GM12873 (cell line): ENCODE measurements around the gene POLR2E.

Experiments used
- TF ChIP-seq, protein P1 (sequence below): IDR thresholded peaks from 2 replicates; pipeline ENCODE4 v1.5.1; 2012; ENCODE audit warnings: low read depth, mild to moderate bottlenecking, moderate library complexity, low read length, control low read depth; ENCODE audit not compliant: insufficient read depth; ENCODE audit errors: missing control alignments

The POLR2E gene

DNA sequence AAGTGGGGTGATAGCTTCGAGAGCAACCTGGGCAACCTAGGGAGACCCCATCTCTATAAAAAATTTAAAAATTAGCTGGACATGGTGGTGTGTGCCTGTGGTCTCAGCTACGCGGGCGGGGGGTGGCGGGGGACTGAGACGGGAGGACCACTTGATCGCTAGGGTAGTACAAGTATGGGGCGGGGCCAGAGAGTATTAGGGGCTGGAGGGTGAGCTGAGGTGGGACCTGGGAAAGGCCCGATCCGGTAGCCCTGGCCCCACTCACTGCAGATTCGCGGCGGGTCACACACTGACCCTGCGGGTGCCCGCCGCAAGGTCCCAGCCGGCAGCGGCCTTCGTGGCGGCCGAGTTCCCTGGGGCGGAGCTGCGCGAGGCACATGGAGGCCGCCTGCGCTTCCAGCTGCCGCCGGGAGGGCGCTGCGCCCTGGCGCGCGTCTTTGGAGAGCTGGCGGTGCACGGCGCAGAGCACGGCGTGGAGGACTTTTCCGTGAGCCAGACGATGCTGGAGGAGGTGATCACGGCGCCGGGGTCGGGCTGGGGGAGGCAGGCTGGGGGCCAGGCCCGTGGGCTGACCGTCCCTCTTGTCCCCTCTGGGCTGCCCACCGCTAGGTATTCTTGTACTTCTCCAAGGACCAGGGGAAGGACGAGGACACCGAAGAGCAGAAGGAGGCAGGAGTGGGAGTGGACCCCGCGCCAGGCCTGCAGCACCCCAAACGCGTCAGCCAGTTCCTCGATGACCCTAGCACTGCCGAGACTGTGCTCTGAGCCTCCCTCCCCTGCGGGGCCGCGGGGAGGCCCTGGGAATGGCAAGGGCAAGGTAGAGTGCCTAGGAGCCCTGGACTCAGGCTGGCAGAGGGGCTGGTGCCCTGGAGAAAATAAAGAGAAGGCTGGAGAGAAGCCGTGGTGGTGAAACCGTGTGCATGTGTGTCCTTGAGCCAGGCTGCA is 30.2 kb downstream of the POLR2E start:
- TF ChIP-seq, protein P1, sequence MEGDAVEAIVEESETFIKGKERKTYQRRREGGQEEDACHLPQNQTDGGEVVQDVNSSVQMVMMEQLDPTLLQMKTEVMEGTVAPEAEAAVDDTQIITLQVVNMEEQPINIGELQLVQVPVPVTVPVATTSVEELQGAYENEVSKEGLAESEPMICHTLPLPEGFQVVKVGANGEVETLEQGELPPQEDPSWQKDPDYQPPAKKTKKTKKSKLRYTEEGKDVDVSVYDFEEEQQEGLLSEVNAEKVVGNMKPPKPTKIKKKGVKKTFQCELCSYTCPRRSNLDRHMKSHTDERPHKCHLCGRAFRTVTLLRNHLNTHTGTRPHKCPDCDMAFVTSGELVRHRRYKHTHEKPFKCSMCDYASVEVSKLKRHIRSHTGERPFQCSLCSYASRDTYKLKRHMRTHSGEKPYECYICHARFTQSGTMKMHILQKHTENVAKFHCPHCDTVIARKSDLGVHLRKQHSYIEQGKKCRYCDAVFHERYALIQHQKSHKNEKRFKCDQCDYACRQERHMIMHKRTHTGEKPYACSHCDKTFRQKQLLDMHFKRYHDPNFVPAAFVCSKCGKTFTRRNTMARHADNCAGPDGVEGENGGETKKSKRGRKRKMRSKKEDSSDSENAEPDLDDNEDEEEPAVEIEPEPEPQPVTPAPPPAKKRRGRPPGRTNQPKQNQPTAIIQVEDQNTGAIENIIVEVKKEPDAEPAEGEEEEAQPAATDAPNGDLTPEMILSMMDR: peak; percentile 86

DNA sequence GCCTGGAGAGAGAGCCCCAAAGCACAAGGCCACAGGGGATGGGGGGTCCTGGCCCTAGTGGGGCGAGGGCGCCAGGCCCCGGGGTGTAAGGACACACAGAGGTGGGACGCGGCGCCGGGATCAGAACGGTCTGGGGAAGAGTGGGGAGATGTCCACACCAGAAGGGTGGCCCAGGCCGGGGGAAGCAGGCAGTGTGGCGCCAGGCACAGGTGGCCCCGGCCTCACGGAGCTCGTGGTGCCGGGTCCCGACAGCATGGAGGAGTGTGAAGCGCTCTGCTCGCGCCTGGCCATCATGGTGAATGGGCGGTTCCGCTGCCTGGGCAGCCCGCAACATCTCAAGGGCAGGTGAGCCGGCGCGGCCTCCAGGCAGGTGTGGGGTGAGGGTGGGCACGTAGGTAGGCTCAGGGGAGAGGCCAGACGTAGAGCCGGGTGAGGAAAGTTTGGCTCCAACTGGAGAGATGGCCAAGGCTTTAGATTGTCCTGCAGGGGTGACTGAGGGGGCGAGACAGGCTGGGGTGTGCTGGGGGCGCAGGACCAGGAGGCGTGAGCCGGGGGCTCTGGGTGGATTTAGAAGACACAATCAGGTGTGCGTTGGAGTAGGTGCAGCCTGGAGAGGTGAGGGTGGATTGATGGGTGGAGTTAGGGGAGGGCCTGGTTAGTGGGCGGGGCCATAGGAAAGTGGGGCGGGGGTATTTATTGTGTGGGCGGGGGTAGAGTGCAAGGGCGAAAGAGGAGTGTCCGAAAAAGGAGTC is 31.1 kb downstream of the POLR2E start:
- TF ChIP-seq, protein P1: no peak

- TF ChIP-seq, protein P1: no peak
Measured at GRCh38 chr19:1063030-1063908, 31.9 kb downstream of the POLR2E start.

- TF ChIP-seq, protein P1: no peak
Measured at GRCh38 chr19:1062387-1063029, 32.7 kb downstream of the POLR2E start.

- TF ChIP-seq, protein P1: no peak
Measured at GRCh38 chr19:1061987-1062386, 33.2 kb downstream of the POLR2E start.

- TF ChIP-seq, protein P1: no peak
Measured at GRCh38 chr19:1060689-1061088, 34.5 kb downstream of the POLR2E start.
